HepG2 (cell line): ENCODE data around the gene DEFB131B. TPM values are rescaled to one million over a fixed set of nuclear protein-coding genes. Genes with fewer than 3 reads are reported as not detected.

ENCODE experiments used
- BRCA1 ChIP-seq: sonication (generic); formaldehyde crosslinking; IDR thresholded peaks from 2 replicates; pipeline ENCODE4 v1.4.0; 2020; ENCODE audit warnings: missing genetic modification reagents
- FIP1L1 ChIP-seq: fragments of 200-400 bp; formaldehyde crosslinking; IDR thresholded peaks from 2 replicates; pipeline ENCODE4 v1.6.1; 2018; ENCODE audit warnings: low read depth, mild to moderate bottlenecking, low read length, moderate library complexity, borderline replicate concordance; ENCODE audit not compliant: insufficient read depth
- GFI1 ChIP-seq: sonication (generic); formaldehyde crosslinking; IDR thresholded peaks from 2 replicates; pipeline ENCODE4 v1.5.0; 2020; ENCODE audit warnings: missing genetic modification reagents, mild to moderate bottlenecking, borderline replicate concordance
- MEF2D ChIP-seq: sonication (generic); formaldehyde crosslinking; IDR thresholded peaks from 2 replicates; pipeline ENCODE4 v1.5.1; 2020; ENCODE audit warnings: mild to moderate bottlenecking, missing genetic modification reagents
- MNT ChIP-seq: fragments of 450-650 bp; IDR thresholded peaks from 2 replicates; pipeline ENCODE4 v1.6.1; 2016
- MTF2 ChIP-seq: sonication (generic); formaldehyde crosslinking; IDR thresholded peaks from 2 replicates; pipeline ENCODE4 v1.5.0; 2020; ENCODE audit warnings: missing genetic modification reagents, borderline replicate concordance
- MZF1 ChIP-seq: sonication (generic); formaldehyde crosslinking; IDR thresholded peaks from 2 replicates; pipeline ENCODE4 v1.8.1; 2023; ENCODE audit warnings: mild to moderate bottlenecking, missing genetic modification reagents, borderline replicate concordance
- NR2C2 ChIP-seq: sonication (generic); formaldehyde crosslinking; IDR thresholded peaks from 2 replicates; pipeline ENCODE4 v1.4.0; 2020; ENCODE audit warnings: missing genetic modification reagents, mild to moderate bottlenecking, moderate library complexity, borderline replicate concordance
- RAD51 ChIP-seq: fragments of 450-650 bp; IDR thresholded peaks from 2 replicates; pipeline ENCODE4 v1.6.1; 2016; ENCODE audit warnings: borderline replicate concordance
- SKI ChIP-seq: fragments of 450-650 bp; IDR thresholded peaks from one replicate; pipeline ENCODE4 v1.6.1; 2018; ENCODE audit warnings: mild to moderate bottlenecking; ENCODE audit not compliant: partially characterized antibody
- ZFP41 ChIP-seq: sonication (generic); formaldehyde crosslinking; IDR thresholded peaks from 2 replicates; pipeline ENCODE4 v1.4.0; 2020; ENCODE audit warnings: mild to moderate bottlenecking, missing genetic modification reagents, borderline replicate concordance
- ZNF275 ChIP-seq: sonication (generic); formaldehyde crosslinking; IDR thresholded peaks from 2 replicates; pipeline ENCODE4 v1.8.0; 2022; ENCODE audit warnings: missing genetic modification reagents, mild to moderate bottlenecking, inconsistent platforms, borderline replicate concordance
- ZNF605 ChIP-seq: sonication (generic); formaldehyde crosslinking; IDR thresholded peaks from 2 replicates; pipeline ENCODE4 v1.8.0; 2022; ENCODE audit warnings: mild to moderate bottlenecking, missing genetic modification reagents
- ZNF740 ChIP-seq: sonication (generic); formaldehyde crosslinking; IDR thresholded peaks from 2 replicates; pipeline ENCODE4 v1.4.0; 2020; ENCODE audit warnings: missing genetic modification reagents
- ZNF841 ChIP-seq: sonication (generic); formaldehyde crosslinking; IDR thresholded peaks from 2 replicates; pipeline ENCODE4 v1.8.1; 2023; ENCODE audit warnings: missing genetic modification reagents, borderline replicate concordance
- ZSCAN5A ChIP-seq: sonication (generic); formaldehyde crosslinking; IDR thresholded peaks from 2 replicates; pipeline ENCODE4 v1.8.0; 2022; ENCODE audit warnings: mild to moderate bottlenecking, missing genetic modification reagents, borderline replicate concordance
- polyA plus RNA-seq, 8 experiments: library from polyadenylated mRNA; depleted of rRNA in 3 of 8; stranded (reverse) in 7 of 8; unstranded in 1 of 8; fragments of >200 nt; fragmentation: Illumina TruSeq in 4 of 8; extraction: Trizol in 4 of 8; gene quantifications; 2 replicates each; pipeline versions ENCODE4 v1.2.1 to v1.2.3, GENCODE V29; 2011 to 2016; ENCODE audit warnings: low read depth in 4 of 8, missing spikeins in 1 of 8, mixed read lengths in 1 of 8; ENCODE audit not compliant: insufficient read depth in 1 of 8
- total RNA-seq, 5 experiments: library from RNA; depleted of rRNA; stranded (reverse); fragments of >200 nt; fragmentation: Illumina TruSeq; extraction: Trizol; gene quantifications; 2 replicates each; pipeline ENCODE4 v1.2.3, GENCODE V29; 2016; ENCODE audit warnings: low read depth in 1 of 5
- TF ChIP-seq, protein P1 (sequence below): sonication (generic); formaldehyde crosslinking; IDR thresholded peaks from 2 replicates; pipeline ENCODE4 v1.4.0; 2020; ENCODE audit warnings: missing genetic modification reagents, mild to moderate bottlenecking, borderline replicate concordance
- TF ChIP-seq, protein P2 (sequence below): sonication (generic); formaldehyde crosslinking; IDR thresholded peaks from 2 replicates; pipeline ENCODE4 v1.5.1; 2020; ENCODE audit warnings: missing genetic modification reagents, mild to moderate bottlenecking, borderline replicate concordance
- TF ChIP-seq, protein P3 (sequence below): IDR thresholded peaks from 2 replicates; pipeline ENCODE4 v1.6.1; 2016; ENCODE audit warnings: low read depth, borderline replicate concordance

The DEFB131B gene
- total and polyA plus RNA-seq, 2 of the 13 experiments (the other 11 are each of a cell fraction or from before 2014, with no cell fraction given), result not detected

GRCh38 chr11:71928737-71929443, 50.6 kb downstream of the DEFB131B start, which contains the start of gene RNF121 (continued):
- TF ChIP-seq, protein P1, sequence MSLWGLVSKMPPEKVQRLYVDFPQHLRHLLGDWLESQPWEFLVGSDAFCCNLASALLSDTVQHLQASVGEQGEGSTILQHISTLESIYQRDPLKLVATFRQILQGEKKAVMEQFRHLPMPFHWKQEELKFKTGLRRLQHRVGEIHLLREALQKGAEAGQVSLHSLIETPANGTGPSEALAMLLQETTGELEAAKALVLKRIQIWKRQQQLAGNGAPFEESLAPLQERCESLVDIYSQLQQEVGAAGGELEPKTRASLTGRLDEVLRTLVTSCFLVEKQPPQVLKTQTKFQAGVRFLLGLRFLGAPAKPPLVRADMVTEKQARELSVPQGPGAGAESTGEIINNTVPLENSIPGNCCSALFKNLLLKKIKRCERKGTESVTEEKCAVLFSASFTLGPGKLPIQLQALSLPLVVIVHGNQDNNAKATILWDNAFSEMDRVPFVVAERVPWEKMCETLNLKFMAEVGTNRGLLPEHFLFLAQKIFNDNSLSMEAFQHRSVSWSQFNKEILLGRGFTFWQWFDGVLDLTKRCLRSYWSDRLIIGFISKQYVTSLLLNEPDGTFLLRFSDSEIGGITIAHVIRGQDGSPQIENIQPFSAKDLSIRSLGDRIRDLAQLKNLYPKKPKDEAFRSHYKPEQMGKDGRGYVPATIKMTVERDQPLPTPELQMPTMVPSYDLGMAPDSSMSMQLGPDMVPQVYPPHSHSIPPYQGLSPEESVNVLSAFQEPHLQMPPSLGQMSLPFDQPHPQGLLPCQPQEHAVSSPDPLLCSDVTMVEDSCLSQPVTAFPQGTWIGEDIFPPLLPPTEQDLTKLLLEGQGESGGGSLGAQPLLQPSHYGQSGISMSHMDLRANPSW (CRISPR knock-in tag), result peak; percentile 38; the same call in 1 of the 2 replicates
- TF ChIP-seq MEF2D (no peak; the same call in 1 of the 2 replicates), GFI1 (no peak), ZNF740 (no peak), BRCA1 (no peak), ZNF605 (CRISPR knock-in tag) (peak; percentile 71; the same call in 1 of the 2 replicates), ZSCAN5A (no peak), FIP1L1 (no peak), MTF2 (no peak), ZNF841 (CRISPR knock-in tag) (no peak), MNT (peak; percentile 15; the same call in 1 of the 2 replicates), MZF1 (CRISPR knock-in tag) (no peak), SKI (no peak), ZNF275 (CRISPR knock-in tag) (no peak), ZFP41 (no peak), RAD51 (no peak), NR2C2 (peak; percentile 98)
- TF ChIP-seq, protein P2, sequence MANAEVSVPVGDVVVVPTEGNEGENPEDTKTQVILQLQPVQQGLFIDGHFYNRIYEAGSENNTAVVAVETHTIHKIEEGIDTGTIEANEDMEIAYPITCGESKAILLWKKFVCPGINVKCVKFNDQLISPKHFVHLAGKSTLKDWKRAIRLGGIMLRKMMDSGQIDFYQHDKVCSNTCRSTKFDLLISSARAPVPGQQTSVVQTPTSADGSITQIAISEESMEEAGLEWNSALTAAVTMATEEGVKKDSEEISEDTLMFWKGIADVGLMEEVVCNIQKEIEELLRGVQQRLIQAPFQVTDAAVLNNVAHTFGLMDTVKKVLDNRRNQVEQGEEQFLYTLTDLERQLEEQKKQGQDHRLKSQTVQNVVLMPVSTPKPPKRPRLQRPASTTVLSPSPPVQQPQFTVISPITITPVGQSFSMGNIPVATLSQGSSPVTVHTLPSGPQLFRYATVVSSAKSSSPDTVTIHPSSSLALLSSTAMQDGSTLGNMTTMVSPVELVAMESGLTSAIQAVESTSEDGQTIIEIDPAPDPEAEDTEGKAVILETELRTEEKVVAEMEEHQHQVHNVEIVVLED (CRISPR knock-in tag), result peak; percentile 47; the same call in 1 of the 2 replicates
- TF ChIP-seq, protein P3, sequence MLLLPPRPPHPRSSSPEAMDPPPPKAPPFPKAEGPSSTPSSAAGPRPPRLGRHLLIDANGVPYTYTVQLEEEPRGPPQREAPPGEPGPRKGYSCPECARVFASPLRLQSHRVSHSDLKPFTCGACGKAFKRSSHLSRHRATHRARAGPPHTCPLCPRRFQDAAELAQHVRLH (CRISPR knock-in tag), result peak; percentile 87
